ENCODE results near the gene R3HDM1.

- TF ChIP-seq CTCF (IDR thresholded peaks at IDR 0.05) (no peak), ZFX (IDR thresholded peaks at IDR 0.05; ENCODE audit: borderline replicate concordance) (no peak)
These were observed 32.5 kb downstream of the R3HDM1 start for GRCh38 chr2:135563793-135564192.
